H1 (cell line): ENCODE data around the gene PAQR8. TPM values are rescaled to one million over a fixed set of nuclear protein-coding genes. Genes with fewer than 3 reads are reported as not detected.

Experiments used
- CTCF ChIA-PET: fragments of 300-600 bp; sonication (Branson Sonifier 250); formaldehyde crosslinking; loops from one replicate; lab custom pipeline; 2021; ENCODE audit not compliant: partially characterized antibody; lab: Charles Lee
- POLR2A ChIA-PET: fragments of 300-600 bp; sonication (Branson Sonifier 250); formaldehyde crosslinking; loops from one replicate; lab custom pipeline; 2021; ENCODE audit warnings: inconsistent platforms; ENCODE audit not compliant: partially characterized antibody; lab: Charles Lee
- DNase-seq, 2 experiments: peaks; one replicate each; pipeline versions ENCODE4 v3.0.0 to v3.0.0-alpha.2; 2010 to 2022; ENCODE audit warnings: low spot score in 2 of 2, low read depth in 1 of 2, mixed read lengths in 1 of 2
- FAIRE-seq: peaks from 2 replicates; lab custom pipeline; 2011; peaks lifted over from hg19 to GRCh38; lab: Jason Lieb, UNC
- H2AFZ ChIP-seq: 2 replicates; pipeline ENCODE4 v1.8.1; 2012; ENCODE audit warnings: low read length, inconsistent platforms
- H2AK5ac ChIP-seq: 2 replicates; pipeline ENCODE4 v1.6.1; 2013; ENCODE audit warnings: low read depth, low read length
- H2BK120ac ChIP-seq: replicated peaks from 2 replicates; pipeline ENCODE3; 2013; ENCODE audit warnings: low read depth, low read length, inconsistent platforms
- H2BK12ac ChIP-seq: 2 replicates; pipeline ENCODE4 v1.6.1; 2013; ENCODE audit warnings: low read depth, low read length
- H2BK15ac ChIP-seq: 2 replicates; pipeline ENCODE4 v1.6.1; 2013; ENCODE audit warnings: low read length
- H2BK20ac ChIP-seq: 2 replicates; pipeline ENCODE4 v1.6.1; 2013; ENCODE audit warnings: low read length
- H2BK5ac ChIP-seq: 2 replicates; pipeline ENCODE4 v1.6.1; 2013; ENCODE audit warnings: low read depth, low read length
- H3K14ac ChIP-seq: 2 replicates; pipeline ENCODE4 v1.6.1; 2013; ENCODE audit warnings: inconsistent platforms; ENCODE audit not compliant: insufficient read length
- H3K18ac ChIP-seq: 2 replicates; pipeline ENCODE4 v1.6.1; 2013; ENCODE audit warnings: low read length; ENCODE audit errors: extremely low read depth
- H3K23ac ChIP-seq: 2 replicates; pipeline ENCODE4 v1.6.1; 2013; ENCODE audit warnings: inconsistent platforms; ENCODE audit not compliant: insufficient read length
- H3K23me2 ChIP-seq: 2 replicates; pipeline ENCODE4 v1.6.1; 2013; ENCODE audit warnings: low read depth, low read length
- H3K27ac ChIP-seq: 2 replicates; pipeline ENCODE4 v1.6.1; 2011; ENCODE audit warnings: low read depth, low read length, inconsistent platforms
- H3K27me3 ChIP-seq, 4 experiments: replicated peaks in 1 of 4; 1 replicate in 1 of 4; 2 replicates in 3 of 4; pipeline versions ENCODE4 v1.6.1 to v1.8.1; 2011 to 2013; ENCODE audit warnings: low read length in 3 of 4, mild to moderate bottlenecking in 3 of 4, inconsistent platforms in 2 of 4, mixed read lengths in 2 of 4, moderate library complexity in 1 of 4; ENCODE audit not compliant: control insufficient read depth in 3 of 4, insufficient read depth in 3 of 4; ENCODE audit errors: extremely low read depth in 1 of 4
- H3K36me3 ChIP-seq, 4 experiments: 2 replicates each; pipeline versions ENCODE4 v1.6.1 to v1.8.1; 2011 to 2013; ENCODE audit warnings: mild to moderate bottlenecking in 4 of 4, low read length in 3 of 4, moderate library complexity in 2 of 4, control low read depth in 1 of 4, inconsistent platforms in 1 of 4; ENCODE audit not compliant: insufficient read depth in 4 of 4, control insufficient read depth in 2 of 4
- H3K4ac ChIP-seq: replicated peaks from 2 replicates; pipeline ENCODE3; 2013; ENCODE audit warnings: low read length, low read depth, mixed read lengths, inconsistent platforms; ENCODE audit not compliant: insufficient read length
- H3K4me1 ChIP-seq, 4 experiments: replicated peaks in 1 of 4; 1 replicate in 1 of 4; 2 replicates in 3 of 4; pipeline versions ENCODE4 v1.6.1 to v1.8.1; 2011 to 2013; ENCODE audit warnings: low read length in 3 of 4, inconsistent platforms in 2 of 4, mixed read lengths in 1 of 4; ENCODE audit not compliant: insufficient read depth in 4 of 4, control insufficient read depth in 3 of 4
- H3K4me2 ChIP-seq, 2 experiments: 2 replicates each; pipeline versions ENCODE4 v1.6.1 to v1.8.1; 2011 to 2013; ENCODE audit warnings: low read depth in 2 of 2, low read length in 2 of 2, control low read depth in 1 of 2, inconsistent platforms in 1 of 2, mild to moderate bottlenecking in 1 of 2; ENCODE audit not compliant: insufficient read depth in 1 of 2
- H3K4me3 ChIP-seq, 4 experiments: fragments of 200-600, 300-600 bp in 1 of 4; sonication (generic), shearing (Covaris generic), sonication (Bioruptor Twin) in 1 of 4; 2 replicates each; pipeline versions ENCODE4 v1.5.1 to v1.8.1; 2011 to 2016; ENCODE audit warnings: low read length in 4 of 4, low read depth in 3 of 4, control low read depth in 2 of 4, inconsistent platforms in 2 of 4, mild to moderate bottlenecking in 2 of 4, mixed read lengths in 1 of 4, moderate library complexity in 1 of 4; ENCODE audit not compliant: insufficient read depth in 2 of 4; ENCODE audit errors: extremely low read depth in 1 of 4
- H3K56ac ChIP-seq: replicated peaks from 2 replicates; pipeline ENCODE3; 2013; ENCODE audit warnings: low read depth, mild to moderate bottlenecking, mixed read lengths, low read length, inconsistent platforms; ENCODE audit not compliant: insufficient read length
- H3K79me1 ChIP-seq: 2 replicates; pipeline ENCODE4 v1.6.1; 2013; ENCODE audit warnings: low read depth, low read length, control low read depth
- H3K79me2 ChIP-seq, 2 experiments: 2 replicates each; pipeline versions ENCODE4 v1.6.1 to v1.8.1; 2012 to 2013; ENCODE audit warnings: low read length in 2 of 2, mild to moderate bottlenecking in 2 of 2, inconsistent platforms in 1 of 2; ENCODE audit not compliant: insufficient read depth in 2 of 2, control insufficient read depth in 1 of 2
- H3K9ac ChIP-seq, 4 experiments: replicated peaks in 1 of 4; 1 replicate in 1 of 4; 2 replicates in 3 of 4; pipeline versions ENCODE4 v1.6.1 to v1.8.1; 2011 to 2013; ENCODE audit warnings: low read depth in 3 of 4, low read length in 3 of 4, control low read depth in 2 of 4, mild to moderate bottlenecking in 2 of 4, moderate library complexity in 2 of 4, inconsistent platforms in 1 of 4; ENCODE audit errors: extremely low read depth in 1 of 4
- H3K9me3 ChIP-seq, 2 experiments: 2 replicates each; pipeline versions ENCODE4 v1.6.1 to v1.8.1; 2012 to 2013; ENCODE audit warnings: mild to moderate bottlenecking in 2 of 2, moderate library complexity in 2 of 2, control low read depth in 1 of 2, inconsistent platforms in 1 of 2, low read depth in 1 of 2, low read length in 1 of 2, mixed read lengths in 1 of 2; ENCODE audit not compliant: insufficient read depth in 2 of 2
- H4K20me1 ChIP-seq, 2 experiments: replicated peaks in 1 of 2; 2 replicates each; pipeline versions ENCODE3 to v1.8.1; 2011 to 2013; ENCODE audit warnings: inconsistent platforms in 2 of 2, low read length in 2 of 2, mild to moderate bottlenecking in 1 of 2; ENCODE audit not compliant: insufficient read depth in 2 of 2, control insufficient read depth in 1 of 2
- H4K5ac ChIP-seq: 2 replicates; pipeline ENCODE4 v1.6.1; 2013; ENCODE audit warnings: low read length, low read depth, mixed read lengths, inconsistent platforms; ENCODE audit not compliant: insufficient read length
- H4K8ac ChIP-seq: 2 replicates; pipeline ENCODE4 v1.8.0; 2013; ENCODE audit warnings: mild to moderate bottlenecking, moderate library complexity, low read length, inconsistent platforms; ENCODE audit not compliant: insufficient read depth; ENCODE audit errors: extremely low read depth
- H4K91ac ChIP-seq: replicated peaks from 2 replicates; pipeline ENCODE3; 2013; ENCODE audit warnings: low read length, mixed read lengths, inconsistent platforms; ENCODE audit not compliant: insufficient read length
- CEBPB ChIP-seq: IDR thresholded peaks from 2 replicates; pipeline ENCODE4 v1.6.1; 2012; ENCODE audit warnings: low read depth, low read length
- WGBS, 2 experiments: shearing (Covaris generic) in 1 of 2; methylation state at CpG; one replicate each; pipeline versions ENCODE4 v1.1.6 to v1.1.7; 2013 to 2015; ENCODE audit warnings: low lambda C conversion rate in 2 of 2, mixed read lengths in 2 of 2, inconsistent platforms in 1 of 2, low coverage in 1 of 2, missing lambda C conversion rate in 1 of 2; ENCODE audit not compliant: insufficient replicate concordance in 2 of 2, insufficient coverage in 1 of 2, insufficient read length in 1 of 2; ENCODE audit errors: extremely low coverage in 1 of 2, missing lambda C conversion rate in 1 of 2; 5-methylcytosine and 5-hydroxymethylcytosine counted together
- polyA plus RNA-seq, 7 experiments: library from polyadenylated mRNA; depleted of rRNA in 3 of 7; stranded (reverse) in 5 of 7; unstranded in 2 of 7; fragments of >200 nt in 5 of 7; fragments of 200-250 nt in 2 of 7; gene quantifications; 1 replicate in 5 of 7; 2 replicates in 1 of 7; 4 replicates in 1 of 7; pipeline versions ENCODE4 v1.2.1 to v1.2.3, GENCODE V29; 2011 to 2013; ENCODE audit warnings: missing spikeins in 2 of 7, mixed read lengths in 2 of 7
- total RNA-seq: library from RNA; stranded (reverse); fragmentation: NEBNext Ultra II Directional; extraction: Animal tissue kit (Norgen Biotek cat#: 25700); gene quantifications from 2 replicates; pipeline ENCODE4 v1.2.1, GENCODE V29; 2021

Gene PAQR8
- total and polyA plus RNA-seq, 2 of the 8 experiments (the other 6 are each of a cell fraction or from before 2014, with no cell fraction given) = 7.6 to 9.6 TPM

GRCh38 chr6:52359403-52359802 is 2.5 kb upstream of the PAQR8 start:
- H2BK5ac ChIP-seq = no peak overlapping the region
- H3K23me2 ChIP-seq = peaks cover 9% of the 10 kb centered on the region; the same call in 1 of the 2 replicates
- DNase-seq (no peak), FAIRE-seq (no peak)
- H3K9me3 ChIP-seq = no peaks in the 10 kb centered on the region
- TF ChIP-seq CEBPB = no peak
- ChIA-PET CTCF (interaction anchor here (1.0 kb wide), 1 partner anchor 11 kb away, joined by 5 read pairs; no protein-coding TSS in a partner anchor), POLR2A (no interaction called here)
- H4K8ac ChIP-seq = no peak overlapping the region
- no peak overlapping the region for H2AK5ac ChIP-seq
- no peak overlapping the region for H2BK120ac ChIP-seq
- H3K18ac ChIP-seq = no peak overlapping the region
- peaks cover 0 to 11% (median 2%) of the 10 kb centered on the region in 4 experiments; a peak in 5 of 7 replicates for H3K27me3 ChIP-seq
- peaks cover 0 to 4% of the 10 kb centered on the region in 2 experiments; a peak in 1 of 4 replicates for H3K79me2 ChIP-seq
- H2BK20ac ChIP-seq = no peak overlapping the region
- no peak overlapping the region for H3K14ac ChIP-seq
- H3K79me1 ChIP-seq = no peaks in the 10 kb centered on the region
- H3K4ac ChIP-seq = no peak overlapping the region
- H4K5ac ChIP-seq = no peak overlapping the region
- H3K4me2 ChIP-seq = no peak overlapping the region
- H2BK12ac ChIP-seq = no peak overlapping the region
- no peak overlapping the region for H2BK15ac ChIP-seq
- H3K36me3 ChIP-seq = no peaks in the 10 kb centered on the region
- H3K27ac ChIP-seq = no peak overlapping the region
- H3K4me1 ChIP-seq = peaks cover 2 to 12% (median 10%) of the 10 kb centered on the region in 4 experiments
- no peak overlapping the region for H2AFZ ChIP-seq
- no peak overlapping the region for H3K4me3 ChIP-seq
- no peak overlapping the region for H3K9ac ChIP-seq
- H4K91ac ChIP-seq = no peak overlapping the region
- H3K56ac ChIP-seq = no peak overlapping the region
- 75% methylated on average over 1 of the region's 1 CpG; no CpG with 5 or more reads in 1 of the 2 experiments for WGBS, 2 experiments
- no peak overlapping the region for H3K23ac ChIP-seq
- peaks cover 0 to 4% of the 10 kb centered on the region in 2 experiments for H4K20me1 ChIP-seq
